CMK (cell line): Measurements from ENCODE around the gene DHRS13.
"Not testable (repeated sequence)": the region's sequence is repeated elsewhere in the genome, so short reads cannot be mapped to it uniquely, and the experiment has no call there.

Experiments used
- DNase-seq: peaks from one replicate; pipeline ENCODE4 v3.0.0-alpha.2; 2010; ENCODE audit warnings: low read depth

Gene DHRS13

DNA sequence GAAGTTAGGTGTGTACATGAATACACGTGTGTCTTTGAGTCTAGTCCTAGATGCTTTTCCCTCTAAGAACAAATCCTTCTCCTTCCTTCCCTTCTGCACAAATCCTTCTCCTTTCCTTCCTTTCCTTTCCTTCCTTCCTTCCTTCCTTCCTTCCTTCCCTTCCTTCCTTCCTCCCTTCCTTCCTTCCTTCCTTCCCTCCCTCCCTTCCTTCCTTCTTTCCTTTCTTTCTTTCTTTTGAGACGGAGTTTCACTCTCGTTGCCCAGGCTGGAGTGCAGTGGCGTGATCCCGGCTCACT lies 615 bp upstream of the DHRS13 start:
- DNase-seq = not testable (repeated sequence)

DNA sequence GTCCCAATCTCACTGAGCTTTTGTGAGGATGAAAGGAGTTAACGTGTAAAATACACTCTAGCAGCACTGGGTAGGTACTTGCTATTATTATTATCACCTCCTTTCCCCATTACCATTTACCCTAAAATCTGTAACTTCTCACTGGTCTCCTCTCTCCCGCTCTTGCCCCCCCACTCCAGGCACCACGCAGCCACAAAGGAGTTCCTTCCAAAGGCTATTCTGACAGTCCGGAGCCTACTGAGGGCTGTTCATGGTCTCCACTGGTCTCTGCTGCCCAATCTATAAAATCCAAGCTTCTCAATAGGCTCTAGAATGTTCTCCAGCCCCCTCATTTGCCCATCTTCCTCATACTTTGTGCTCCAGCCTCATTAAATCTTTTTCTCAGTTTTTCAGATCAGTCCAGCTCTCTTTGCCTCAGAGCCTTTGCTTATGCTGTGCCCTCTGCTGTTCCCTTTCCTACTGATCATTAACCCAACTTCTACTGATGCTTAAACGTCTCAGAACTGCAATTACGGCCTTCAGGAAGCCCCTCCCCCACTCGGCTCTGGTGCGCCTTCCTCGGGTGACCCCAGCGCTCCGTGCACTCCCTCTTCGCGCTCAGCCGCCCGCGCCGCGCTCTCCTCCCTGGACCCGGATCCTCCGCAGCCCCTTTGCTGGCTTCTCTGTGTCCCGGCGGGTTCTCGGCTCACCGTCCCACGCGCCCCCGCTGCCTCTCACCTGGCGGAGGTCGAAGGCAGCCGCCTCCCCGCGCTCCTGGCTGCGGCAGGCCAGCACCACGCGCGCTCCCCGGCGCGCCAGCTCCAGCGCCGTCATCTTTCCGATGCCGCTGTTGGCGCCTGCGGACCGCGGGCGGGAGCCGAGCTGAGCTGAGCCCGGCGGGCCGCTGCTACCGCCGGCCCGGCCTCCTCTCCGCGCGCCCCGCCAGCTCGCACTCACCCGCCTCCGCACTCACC lies 737 bp downstream of the DHRS13 start:
- DNase-seq = peak; percentile 65

DNA sequence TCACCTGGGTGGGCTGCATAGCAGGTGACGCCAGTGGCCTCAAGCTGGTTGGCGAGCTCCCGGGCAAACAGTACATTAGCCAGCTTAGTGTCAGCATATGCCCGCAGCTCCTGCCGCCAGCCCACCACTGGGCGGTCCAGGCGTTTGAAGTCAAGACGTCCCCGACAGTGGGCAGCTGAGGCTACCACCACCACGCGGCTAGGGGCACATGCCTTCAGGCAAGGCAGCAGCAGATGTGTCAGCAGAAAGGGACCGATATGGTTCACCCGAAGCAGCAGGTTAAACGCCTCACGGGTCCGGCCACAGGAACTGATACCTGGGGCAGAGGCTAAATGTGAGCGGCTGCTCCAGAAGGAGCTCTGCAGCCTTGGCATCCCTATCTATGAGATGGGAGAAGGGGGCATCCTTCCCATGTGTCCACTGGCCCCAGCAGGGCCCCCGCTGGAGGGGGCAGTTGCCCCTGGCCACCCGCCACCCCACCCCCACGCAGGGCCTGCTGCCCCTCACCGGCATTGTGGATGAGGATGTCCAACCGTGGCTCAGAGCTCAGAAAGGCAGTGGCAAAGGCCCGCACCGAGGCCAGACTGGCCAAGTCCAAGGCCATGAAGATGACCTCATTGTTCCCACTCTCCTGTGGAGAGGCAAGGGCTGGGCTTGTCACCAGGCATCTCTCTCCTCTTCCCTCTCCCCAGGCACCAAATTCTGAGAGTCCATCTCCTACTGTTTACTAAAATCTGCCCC lies 1.7 kb downstream of the DHRS13 start:
- DNase-seq = no peak

DNA sequence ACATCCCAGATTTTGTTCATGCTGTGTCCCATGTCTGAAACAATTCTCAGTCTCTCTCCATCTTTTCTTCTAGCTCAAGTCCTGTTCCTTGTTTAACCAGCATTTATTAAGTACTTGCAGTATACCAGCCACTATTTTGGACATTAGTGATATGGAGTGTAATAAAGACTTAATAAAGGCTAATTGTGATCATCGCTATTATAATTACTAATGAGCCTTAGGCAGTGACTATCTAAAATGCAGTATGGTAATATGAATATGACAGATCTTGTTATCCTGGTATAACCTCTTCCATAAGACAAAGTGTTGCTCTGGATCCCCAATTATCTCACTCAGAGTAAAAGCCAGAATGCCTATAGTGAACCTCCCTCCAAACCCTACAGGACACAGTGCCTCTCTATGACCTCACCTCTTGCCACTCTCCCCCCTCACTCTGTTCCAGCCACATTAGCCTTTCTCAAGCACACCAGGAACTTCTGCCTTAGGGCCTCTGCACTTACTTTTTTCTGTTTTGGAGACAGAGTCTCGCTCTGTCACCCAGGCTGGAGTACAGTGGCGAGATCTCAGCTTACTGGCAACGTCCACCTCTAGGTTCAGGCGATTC lies 3.6 kb downstream of the DHRS13 start:
- no peak for DNase-seq

DNA sequence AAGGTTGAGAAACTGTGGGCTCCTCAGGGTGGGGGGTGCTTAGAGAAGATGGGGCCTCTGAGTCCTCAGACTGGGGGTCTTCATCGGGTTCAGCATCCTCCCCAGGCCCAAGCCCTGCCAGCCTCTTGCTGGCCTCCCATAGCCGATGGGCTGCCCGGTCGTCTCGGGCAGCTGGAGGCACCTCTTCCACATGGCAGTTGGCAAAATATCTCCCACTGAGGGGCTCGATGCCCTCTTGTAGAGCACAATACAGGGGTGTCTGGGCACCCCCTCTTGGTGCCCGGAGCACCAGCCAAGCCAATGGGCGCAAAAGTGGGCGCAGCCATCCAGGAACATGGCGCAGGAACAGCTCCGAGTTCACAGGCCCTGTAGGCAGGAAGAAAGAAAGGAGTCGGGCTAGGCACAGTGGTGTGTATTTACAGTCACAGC lies 4.3 kb downstream of the DHRS13 start:
- no peak for DNase-seq

DNA sequence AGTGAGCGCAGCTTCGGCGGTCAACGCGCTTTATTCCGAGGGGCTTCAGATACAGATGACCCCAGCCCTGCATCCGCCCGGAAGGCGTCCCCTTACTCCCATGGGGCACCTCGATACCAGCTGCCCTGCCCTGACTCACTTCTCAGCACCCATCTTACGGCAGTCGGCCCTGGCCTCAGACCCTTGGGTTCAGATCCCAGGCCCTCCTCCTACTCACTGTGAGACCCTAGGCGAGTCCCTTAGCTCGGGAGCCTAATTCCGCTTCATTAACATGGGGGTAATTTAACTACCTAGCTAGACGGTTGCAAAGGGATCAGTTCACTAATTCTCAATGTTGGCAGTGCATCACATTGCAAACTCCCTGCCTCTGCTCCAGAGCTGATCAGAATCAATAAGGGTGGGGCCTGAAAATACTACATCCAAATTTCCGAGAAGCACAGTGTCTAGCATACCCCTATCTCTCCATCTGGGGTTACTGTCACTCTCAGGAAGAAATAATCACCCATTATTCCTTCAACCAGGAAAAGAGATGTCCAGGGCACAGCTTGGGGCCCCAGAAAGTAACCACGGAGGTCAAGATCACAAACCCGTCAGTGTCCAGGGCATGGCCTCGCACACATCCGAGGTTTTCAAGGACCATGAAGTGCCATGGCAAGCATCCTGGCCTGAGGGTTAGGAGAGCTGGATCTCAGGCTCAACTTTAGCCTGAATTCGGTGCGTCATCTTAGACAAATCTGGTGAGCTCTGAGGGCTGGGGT lies 4.9 kb downstream of the DHRS13 start:
- no peak for DNase-seq

DNA sequence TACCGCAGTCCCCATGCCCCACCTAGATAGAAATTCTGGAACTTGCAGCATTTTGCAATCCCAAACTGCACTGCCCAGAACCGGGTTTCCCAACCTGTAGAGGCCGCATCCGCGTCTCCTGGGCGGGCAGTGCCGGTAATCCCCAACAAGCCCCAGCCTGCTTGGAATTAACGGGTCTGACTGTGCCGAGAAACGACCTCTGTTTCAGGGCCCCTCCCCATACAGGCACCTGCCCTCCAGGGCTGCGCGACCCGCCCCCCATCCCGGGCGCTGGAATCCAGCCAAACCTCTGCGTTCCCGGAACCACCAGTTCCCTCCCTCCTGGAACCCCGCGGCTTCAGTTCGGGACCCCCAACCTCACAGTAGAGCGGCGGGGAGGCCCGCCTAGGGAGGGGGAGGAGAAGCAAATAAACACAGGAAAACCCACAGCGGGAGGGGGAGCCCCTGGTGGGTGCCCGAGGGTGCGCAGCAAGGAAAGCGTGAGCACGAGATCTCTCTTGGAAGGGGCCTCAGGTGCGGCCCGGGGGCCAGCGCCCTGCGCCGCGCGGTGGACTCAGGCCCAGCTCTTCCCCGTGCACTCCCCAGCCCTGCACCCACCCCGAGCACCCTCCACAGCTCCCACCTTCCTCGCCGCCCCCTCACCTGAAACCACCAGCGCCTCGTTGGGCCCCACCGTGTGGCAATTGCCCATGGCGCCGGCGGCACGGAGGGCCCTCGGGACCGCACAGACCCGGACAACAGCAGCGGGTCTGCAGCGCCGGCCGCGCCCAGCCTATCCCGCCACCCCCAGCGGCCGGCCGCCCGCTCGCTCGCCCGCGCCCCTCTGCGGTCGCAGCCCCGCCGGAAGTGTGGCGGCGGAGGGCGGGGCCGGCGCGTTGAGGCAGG lies 5.8 kb downstream of the DHRS13 start, which contains the start of gene FLOT2:
Gene FLOT2 (minus strand): TSS at position 850 of the 885 bp plus-strand sequence. CDS start 159 bp downstream, at position 691.
- DNase-seq = no peak

DNA sequence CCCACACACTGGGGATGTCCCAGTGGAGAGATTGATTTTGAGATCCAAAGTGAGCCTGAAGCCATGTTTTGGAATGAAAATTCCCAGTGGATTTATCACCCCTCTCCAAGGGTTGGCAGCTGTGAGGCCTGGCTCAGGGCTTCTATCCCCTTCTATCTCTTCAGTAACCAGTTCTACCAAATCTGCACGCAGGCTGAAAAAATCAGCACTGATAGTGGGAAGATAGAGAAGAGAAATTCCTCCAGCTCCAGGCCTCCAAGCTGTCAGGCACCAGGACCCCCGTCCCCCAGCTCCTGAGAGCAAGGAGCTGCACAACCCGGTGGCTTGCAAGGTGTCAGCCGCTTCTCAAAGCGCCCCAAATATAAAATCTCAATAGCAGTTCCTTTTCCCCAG lies 6.4 kb downstream of the DHRS13 start:
- DNase-seq = no peak

DNA sequence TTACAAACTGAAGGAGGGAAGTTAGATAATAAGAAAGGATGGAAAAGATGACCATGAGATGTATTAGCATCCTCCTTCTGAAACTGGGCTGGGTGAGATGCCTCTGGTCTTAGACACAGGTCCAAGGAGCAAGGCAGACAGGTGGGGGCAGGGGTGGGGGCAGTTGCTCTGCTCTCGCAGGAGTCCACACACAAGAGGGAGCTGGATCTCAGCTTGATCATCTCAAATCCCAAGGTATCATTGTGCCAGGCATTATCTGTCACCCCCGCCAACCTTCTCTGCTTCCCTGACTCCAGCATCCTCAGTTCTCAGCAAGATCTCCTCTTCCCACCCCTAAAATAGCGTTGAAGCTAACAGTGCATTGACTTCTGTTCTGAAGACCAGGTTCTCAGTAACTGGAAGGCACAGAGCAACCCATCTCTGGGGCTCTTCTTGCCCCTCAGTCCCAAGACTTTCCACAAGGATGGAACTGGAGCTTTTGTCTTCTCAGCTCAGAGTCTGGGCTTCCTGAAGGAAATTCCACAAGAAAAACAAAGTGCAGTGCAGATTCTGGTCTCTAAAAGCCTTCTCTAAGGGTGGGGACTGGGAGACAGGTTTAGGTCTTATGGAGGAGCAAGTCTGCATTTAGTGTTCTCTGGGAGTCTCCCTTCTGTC lies 7.0 kb downstream of the DHRS13 start:
- DNase-seq = no peak

DNA sequence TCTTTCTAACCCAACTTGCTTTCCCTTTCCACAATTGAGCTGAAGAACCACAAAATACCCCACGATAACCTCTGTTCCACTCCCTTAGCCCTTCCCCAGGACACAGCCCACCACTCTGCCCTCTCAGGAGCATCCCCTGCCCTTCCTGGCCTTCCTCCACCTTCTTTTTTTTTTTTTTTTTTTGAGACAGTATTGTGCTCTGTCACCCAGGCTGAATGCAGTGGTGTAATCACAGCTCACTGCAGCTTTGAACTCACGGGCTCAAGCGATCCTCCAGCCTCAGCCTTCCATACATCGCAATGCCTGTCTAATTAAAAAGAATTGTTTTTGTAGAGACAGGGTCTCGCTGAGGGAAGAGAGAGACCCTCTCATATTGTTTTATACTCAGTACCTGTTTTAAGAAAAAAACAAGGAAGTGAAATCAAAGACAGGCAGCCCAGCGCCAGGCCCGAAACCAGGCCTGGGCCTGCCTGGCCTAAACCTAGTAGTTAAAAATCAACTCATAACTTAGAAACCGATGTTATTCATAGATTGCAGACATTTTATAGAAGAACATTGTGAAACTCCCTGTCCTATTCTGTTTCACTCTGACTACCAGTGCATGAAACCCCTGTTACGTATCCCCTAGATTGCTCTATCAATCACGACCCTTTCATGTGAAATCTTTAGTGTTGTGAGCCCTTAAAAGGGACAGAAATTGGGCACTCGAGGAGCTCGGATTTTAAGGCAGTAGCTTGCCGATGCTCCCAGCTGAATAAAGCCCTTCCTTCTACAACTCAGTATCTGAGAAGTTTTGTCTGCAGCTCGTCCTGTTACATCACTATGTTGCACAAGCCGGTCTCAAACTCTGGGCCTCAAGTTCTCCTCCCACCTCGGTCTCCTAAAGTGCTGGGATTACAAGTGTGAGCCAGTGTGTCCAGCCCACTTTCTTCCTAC lies 9.4 kb downstream of the DHRS13 start:
- not testable (repeated sequence) for DNase-seq

DNA sequence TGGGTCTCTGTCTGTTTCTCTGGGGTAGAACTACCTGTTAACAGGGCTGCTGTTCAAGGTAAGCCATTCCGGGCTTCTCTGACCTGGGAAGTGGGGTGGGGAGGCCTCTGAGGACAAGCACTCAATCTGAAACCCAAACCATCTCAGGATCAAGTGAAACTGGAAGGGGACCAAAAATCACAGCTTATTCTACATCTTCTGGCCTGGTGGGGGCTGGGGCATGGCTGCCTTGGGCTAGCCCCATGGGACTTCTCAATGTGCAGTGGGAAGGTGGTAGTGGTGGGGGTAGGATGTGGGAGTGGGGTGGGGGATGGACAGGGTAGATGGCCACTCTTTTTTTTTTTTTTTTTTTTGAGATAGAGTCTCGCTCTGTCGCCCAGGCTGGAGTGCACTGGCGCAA lies 10.9 kb downstream of the DHRS13 start:
- DNase-seq = no peak

DNA sequence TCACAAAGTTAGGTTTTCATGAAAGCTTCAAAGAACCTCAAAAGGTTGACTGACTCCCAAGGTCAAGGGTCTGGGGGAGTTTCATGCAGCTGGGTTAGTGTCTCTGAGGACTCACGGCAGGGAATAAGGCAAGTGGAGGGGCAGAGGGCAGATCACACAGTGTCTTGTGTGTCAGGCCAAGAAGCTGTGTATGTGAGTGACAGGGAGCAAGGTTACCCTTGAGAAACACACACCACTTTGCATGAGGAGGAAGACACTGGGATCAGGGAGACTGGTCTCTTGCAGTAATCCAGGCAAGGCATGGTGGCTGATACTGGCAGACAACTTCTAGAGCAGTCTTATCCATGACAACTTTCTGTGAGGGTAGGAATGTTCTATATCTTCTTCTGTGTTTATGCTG lies 11.7 kb downstream of the DHRS13 start:
- no peak for DNase-seq

DNA sequence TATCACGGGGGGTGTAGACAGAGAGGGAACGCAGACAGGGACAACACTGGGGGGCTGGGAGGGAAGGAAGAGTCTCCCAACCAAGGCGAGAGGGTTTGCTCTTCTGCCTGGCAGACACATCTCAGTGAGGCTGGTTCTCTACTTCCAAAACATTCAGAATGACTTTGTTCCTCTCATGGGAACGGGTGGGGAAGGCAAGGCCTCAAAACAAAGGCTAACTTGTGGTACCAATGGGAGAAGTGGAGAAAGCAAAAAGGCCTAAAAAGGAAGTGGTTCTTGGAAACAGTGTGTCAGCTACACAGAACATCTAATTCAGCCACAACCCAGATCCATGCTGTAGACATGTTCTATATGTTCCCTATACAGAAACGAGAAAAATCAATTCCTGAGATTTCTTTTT lies 12.9 kb downstream of the DHRS13 start:
- DNase-seq = no peak

DNA sequence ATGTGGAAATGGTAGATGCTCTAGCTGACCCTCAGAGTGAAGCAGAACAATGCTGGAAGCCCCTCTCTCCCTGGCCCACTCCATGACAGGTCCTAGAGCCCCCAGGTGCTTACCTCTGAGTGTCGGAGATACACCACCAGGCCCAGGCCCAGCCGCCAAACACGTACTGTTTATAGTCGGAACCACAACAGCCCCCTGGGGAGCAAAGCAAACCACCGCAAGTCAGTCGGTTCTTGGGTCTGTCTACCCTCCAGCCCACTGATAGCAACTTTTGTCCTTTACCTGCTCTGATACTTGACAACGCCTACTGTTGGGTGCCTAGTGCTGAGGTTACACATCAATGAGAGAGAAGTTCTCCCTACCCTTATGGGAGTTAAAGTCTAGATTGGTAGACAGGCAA lies 14.0 kb downstream of the DHRS13 start:
- no peak for DNase-seq

DNA sequence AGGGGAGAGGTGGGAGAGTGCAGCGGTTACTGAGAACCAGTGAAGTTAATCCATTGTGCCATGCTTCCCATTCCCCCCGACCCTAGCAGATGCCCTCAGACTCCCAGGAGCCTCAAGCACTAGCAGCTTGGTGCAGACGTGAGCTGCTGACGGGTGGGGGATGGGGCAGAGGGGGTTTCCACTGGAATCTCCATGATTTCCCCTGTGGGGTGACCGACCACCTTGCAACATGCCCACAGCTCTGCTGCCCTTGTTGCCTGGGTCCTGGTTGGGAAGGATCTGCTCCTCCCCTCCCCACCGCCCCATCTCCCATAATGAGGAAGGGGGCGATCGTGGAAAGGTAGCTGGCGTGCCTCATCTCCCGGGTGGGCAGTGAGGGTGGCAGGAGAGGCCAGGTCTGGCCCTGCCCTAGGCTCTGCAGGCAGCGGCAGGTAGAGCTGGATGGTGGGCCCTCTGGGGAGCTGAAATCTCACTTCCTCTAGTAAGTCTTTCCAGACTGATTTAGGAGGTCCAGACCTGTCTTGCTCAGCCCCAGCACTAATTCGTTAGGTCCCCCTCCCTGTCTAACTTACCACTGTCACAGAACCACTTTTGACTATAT lies 14.9 kb downstream of the DHRS13 start:
- no peak for DNase-seq

DNA sequence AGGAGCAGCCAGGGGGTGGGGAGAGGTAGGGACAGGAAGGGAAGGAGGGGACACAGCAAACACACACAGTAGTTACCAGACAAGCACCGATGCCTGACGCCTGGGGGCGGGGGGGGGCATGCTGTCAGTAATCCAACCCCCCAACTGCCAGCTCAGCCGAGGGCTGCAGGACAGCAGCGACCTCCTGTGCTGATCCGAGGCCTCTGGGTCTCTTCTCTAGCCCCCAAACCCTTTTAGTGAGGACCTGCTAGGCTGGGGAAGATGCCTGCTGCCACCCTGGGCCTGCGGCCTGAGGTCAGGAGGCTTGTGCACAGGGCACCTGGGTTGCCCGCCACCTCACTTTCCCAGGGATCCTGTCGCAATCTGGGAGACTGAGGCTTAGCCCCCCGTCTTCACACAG lies 16.9 kb downstream of the DHRS13 start:
- DNase-seq = no peak

DNA sequence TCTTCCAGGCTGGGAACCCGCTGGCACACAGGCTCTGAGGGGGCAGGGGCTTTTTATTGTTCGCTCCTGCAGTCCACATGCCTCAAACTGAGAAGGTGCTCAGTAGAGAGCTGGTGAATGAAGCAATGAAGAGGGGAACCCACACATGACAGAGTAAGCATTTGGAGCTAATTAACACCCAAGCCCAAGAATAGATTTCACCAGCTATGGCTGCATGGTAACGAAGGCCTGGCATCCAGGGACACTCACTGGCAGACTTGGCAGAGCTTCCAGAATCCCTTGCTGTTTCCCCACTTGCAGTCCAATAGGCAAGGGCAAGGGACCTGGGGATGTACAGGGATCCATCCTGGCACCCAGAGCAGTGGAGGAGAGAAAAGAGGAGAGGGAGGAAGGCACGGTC lies 17.5 kb downstream of the DHRS13 start:
- DNase-seq = no peak

DNA sequence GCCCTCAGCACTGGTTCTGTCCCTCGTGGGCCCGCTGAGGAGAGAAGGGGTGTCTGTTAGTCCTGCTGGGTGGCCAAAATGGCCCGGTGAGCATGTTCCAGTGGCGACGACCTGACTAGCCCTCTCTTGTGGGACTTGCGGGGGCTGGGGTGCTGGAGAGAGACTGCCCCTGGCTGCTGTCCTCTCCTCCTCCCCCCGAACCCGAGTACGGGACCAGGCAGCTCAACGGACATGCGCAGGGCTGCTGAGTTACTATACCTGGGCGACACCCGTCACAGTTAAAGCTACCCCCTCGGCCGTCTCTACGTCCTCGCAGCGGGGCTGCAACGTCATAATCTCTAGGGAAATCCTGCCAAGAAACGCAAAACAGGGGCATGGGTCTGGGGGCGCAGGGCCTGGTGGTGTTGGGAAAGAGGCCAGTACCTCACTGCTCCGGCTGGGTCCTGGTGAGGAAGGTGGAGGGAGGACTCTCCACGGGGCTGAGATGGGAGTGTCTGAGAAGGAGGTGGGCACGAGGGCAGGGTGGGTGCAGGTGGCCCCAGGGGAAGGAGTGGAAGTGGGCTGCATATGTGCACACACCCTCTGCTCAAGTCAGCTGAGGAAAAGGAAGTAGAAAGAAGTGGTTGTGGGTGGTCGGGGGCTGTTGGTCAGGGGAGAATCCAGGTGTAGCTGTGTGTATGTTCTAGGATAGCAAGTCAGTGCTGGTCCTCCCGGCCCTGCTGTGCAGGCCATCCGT lies 18.7 kb downstream of the DHRS13 start:
- no peak for DNase-seq
